NOMO-1 treated with dmso at 0.1 percent for 144 hours (cell line): ENCODE data around the gene FRY.

ENCODE experiments used
- DNase-seq: peaks from one replicate; lab custom pipeline; 2025; ENCODE audit not compliant: unreplicated experiment; lab: John Stamatoyannopoulos, UW

The FRY gene

DNA sequence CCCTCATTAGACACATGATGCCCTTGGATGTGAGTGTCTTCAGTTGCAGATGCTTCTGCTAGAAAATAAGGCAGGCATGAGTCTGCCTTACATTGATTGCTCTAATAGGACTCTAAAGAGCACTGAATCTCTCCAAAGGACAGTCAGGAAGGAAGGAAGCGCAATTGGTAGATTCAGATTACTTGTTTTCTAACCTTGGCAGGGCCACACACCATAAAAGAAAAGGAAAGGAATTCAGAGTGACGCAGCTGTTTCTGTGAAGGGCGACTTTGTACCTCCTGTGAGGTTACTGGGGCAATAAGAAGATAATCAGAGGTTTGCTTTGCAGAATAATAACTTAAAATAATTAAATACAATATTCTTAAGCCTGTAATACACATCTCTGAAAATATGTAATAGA is 48.0 kb downstream of the FRY start:
- no peak for DNase-seq

DNA sequence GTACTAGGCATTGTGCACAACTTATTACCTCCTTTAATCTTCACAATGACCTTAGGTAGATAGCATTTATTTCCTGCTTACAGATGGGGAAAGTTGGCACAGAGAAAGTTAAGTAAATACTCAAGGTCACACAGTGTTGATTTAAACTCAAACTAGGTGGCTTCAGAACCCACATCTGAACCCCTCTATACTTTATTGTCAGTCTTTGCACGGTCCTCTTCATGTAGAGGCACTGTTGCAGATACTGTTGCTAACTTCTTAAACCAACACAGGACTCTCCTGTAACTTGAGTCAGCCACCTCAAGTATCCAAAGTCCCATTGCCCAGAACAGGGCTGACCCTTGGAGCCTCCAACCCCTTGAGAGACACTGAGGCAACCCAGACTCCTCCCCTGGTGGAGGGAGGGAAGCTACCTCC is 48.8 kb downstream of the FRY start:
- no peak for DNase-seq

DNA sequence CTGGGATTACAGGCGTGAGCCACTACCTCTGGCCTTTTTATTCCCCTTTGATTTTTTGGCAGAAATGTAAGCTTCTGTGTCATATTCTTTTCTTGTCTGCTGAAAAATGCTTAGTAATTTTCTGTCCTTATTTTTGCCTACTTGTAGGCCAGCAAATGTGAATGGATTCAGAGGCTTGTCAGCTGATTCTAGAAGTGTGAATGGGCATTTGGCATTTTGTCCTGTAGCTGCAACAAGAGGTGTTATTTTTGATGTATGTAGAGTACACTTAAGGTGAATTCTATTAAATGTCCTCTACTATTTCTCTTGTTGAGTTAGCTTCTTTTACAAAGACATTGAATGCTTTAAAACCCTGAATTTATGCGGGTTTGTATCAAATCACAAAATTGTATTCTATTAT is 50.0 kb downstream of the FRY start:
- DNase-seq = no peak

- no peak for DNase-seq
Measured at GRCh38 chr13:32086366-32086765, 54.8 kb downstream of the FRY start.

- no peak for DNase-seq
Measured at GRCh38 chr13:32086791-32087441, 55.3 kb downstream of the FRY start.

- no peak for DNase-seq
Measured at GRCh38 chr13:32087955-32088747, 56.6 kb downstream of the FRY start.

- no peak for DNase-seq
Measured at GRCh38 chr13:32092496-32092895, 60.9 kb downstream of the FRY start.

DNA sequence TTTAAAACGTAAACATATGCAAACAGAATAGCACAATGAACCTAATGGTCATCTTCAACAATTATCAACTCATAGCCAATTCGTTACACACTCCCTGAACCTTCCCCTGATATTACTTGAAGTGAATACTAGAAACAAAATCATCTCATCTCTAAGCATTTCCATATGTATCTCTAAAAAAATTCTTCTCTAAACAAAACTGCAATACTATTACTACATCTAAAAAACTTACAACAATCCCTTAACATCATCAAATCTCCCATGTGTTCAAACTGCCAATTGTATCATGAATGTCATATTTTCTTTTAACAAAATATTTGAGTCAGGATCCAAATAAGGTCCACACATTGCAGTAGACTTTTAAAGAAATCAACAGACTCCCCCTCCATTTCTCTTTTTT is 61.4 kb downstream of the FRY start:
- no peak for DNase-seq

GRCh38 chr13:32098272-32098671 is 66.7 kb downstream of the FRY start:
- DNase-seq = peak; percentile 12

DNA sequence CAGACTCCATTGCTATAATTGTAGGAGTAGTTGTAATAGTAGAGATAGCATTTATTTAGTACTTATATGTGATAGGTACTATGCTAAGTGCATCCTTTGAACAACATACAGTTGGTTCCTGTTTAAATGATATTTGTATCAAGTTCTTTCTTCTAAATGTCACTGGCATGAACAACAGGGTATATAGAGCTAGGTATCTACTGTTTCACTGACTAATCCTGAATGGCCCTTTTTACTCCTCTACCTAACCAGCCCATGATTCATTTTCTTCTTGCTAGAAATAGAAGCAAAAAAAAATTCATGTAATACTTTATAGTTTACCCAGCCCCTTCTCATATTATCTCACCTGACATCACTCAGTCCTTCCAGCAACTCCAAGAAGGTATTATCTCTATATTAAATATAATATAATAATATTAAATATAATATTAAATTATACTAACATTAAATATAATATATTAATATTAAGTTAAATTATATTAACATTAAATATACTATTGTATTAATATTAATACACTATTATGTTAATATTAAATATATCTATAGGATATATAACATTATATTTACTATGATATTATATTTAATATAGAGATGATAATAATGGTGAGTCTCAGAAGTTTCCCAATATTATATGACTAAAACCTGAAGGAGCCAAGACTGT is 74.2 kb downstream of the FRY start:
- no peak for DNase-seq

- peak; percentile 75 for DNase-seq
Measured at GRCh38 chr13:32107474-32107873, 75.9 kb downstream of the FRY start.

- no peak for DNase-seq
Measured at GRCh38 chr13:32107973-32108372, 76.4 kb downstream of the FRY start.

GRCh38 chr13:32113532-32113931 is 82.0 kb downstream of the FRY start:
- DNase-seq = no peak

DNA sequence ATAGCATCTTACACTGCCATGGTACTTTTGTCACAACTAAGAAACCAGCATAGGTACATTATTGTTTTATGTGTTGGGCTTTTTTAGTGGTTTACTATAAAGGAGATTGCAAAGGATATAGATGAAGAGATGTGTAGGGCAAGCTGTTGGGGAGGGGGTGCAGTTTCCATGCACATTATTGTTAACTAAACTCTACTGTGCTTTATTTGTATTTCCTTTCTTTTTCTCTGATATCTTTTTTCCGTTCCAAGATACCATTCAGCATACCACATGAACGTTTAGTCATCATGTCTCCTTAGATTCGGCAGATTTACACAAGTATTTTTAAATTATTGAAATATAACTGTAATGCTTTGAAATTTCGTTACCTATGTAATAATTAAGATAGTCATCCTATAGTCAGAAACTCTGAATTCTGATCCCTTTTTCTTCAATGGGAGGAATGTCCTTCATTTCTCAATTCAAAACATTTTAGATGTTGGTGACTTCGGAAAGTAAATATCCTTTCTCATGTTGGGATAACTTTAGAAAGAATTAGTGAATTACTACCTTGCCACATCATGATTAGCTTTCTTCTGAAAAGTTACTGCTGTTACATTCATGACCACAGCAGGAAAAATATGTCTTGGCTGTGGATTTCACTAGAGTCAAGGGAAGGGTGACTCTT is 82.8 kb downstream of the FRY start:
- no peak for DNase-seq

- DNase-seq = peak; percentile 31
Measured at GRCh38 chr13:32115066-32115465, 83.5 kb downstream of the FRY start.

- peak; percentile 99 for DNase-seq
Measured at GRCh38 chr13:32116210-32116609, 84.6 kb downstream of the FRY start.

DNA sequence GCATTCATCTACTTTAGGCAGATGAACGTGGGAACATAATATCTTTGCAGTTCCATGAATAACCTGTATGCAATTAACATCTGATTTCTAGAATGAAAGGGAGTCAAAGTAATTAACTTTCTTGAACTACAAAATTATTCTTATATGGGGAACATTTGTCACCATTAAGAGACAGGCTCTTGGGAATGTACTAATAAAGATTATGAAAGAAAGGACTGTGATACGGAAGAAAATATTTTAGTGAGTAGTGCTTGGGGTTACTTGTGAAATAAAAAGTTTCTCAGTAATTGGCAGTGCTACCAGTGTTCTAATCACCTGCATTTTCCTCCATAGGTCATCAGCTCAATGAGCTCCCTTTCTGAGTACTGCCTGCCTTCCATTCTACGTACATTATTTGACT is 85.4 kb downstream of the FRY start:
- DNase-seq = peak; percentile 19

DNA sequence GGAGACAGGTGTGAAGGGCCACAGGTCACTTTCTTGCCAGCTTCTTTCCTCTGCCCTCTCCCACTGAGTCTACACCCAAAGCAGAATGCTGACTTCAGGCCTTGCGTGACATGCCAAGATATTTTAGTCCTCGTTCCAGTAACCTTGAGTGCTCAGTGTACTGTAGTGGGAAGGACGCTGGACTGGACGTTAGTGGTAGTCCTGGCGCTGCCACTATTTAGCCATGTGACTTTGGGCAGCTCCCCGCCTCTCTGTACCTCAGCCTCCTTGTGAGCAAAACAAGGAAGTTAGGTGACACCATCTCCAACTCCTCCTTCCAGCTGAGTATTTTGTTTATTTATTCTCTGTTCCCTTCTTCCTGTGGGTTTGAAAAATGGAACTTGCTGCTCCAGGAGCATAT is 86.1 kb downstream of the FRY start:
- DNase-seq = peak; percentile 88

DNA sequence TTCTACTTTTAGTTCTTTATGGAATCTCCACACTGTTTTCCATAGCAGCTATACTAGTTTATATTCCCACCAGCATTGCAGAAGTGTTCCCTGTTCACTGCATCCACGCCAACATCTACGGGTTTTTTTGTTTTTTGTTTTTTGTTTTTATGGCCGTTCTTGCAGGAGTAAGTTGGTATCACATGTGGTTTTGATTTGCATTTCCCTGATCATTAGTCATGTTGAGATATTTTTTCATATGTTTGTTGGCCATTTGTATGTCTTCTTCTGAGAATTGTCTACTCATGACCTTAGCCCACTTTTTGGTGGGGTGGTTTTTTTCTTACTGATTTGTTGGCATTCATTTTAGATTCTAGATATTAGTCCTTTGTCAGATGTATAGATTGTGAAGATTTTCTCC is 89.7 kb downstream of the FRY start:
- no peak for DNase-seq

GRCh38 chr13:32124743-32125142 is 93.2 kb downstream of the FRY start:
- DNase-seq = peak; percentile 73

DNA sequence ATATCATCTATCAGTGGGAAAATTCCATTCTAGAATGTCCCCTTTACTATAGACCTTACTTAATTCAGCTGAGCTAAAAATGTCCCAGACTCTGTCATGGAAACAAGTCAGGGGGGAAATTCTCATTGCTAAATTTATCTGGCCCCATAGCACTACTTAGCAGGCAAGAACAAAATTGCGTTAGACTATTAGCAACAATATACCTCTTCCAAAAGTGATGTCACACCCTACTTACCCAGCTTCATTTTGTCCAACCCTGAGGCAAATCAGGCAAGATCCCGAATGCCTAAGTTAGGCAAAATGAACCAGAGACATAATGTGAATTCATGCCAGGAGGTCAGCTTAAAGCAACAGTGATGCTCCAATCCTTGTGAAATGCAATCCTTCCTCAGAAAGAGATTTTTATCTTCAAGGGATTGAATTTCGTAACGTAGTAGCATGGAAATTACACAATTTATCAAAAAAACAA is 93.7 kb downstream of the FRY start:
- peak; percentile 71 for DNase-seq
